Measurements from ENCODE around the gene SSUH2.

The SSUH2 gene

GRCh38 chr3:8618950-8619349 lies 25.6 kb downstream of the SSUH2 start:
- FAIRE-seq (no peak), DNase-seq (ENCODE audit: insufficient read length, low spot score) (no peak)

GRCh38 chr3:8617921-8618320 lies 26.7 kb downstream of the SSUH2 start:
- no peak for FAIRE-seq
- no peak for DNase-seq (ENCODE audit: insufficient read length, low spot score)

- FAIRE-seq (no peak), DNase-seq (ENCODE audit: insufficient read length, low spot score) (no peak)
Measured at GRCh38 chr3:8610951-8611350, 33.6 kb downstream of the SSUH2 start.

- no peak for FAIRE-seq
Measured at GRCh38 chr3:8608791-8609467, 35.7 kb downstream of the SSUH2 start.

GRCh38 chr3:8608041-8608790 lies 36.4 kb downstream of the SSUH2 start:
- DNase-seq (ENCODE audit: insufficient read length, low spot score) (no peak), FAIRE-seq (no peak)

More at GRCh38 chr3:8608791-8609467, 35.7 kb downstream of the SSUH2 start:
- DNase-seq (ENCODE audit: insufficient read length, low spot score), result no peak

GRCh38 chr3:8607234-8608040 lies 37.2 kb downstream of the SSUH2 start:
- DNase-seq (ENCODE audit: insufficient read length, low spot score) (no peak), FAIRE-seq (no peak)

GRCh38 chr3:8606701-8607231 lies 37.8 kb downstream of the SSUH2 start:
- FAIRE-seq (no peak), DNase-seq (ENCODE audit: insufficient read length, low spot score) (no peak)

GRCh38 chr3:8604988-8605387 lies 39.6 kb downstream of the SSUH2 start:
- FAIRE-seq, result no peak
- no peak for DNase-seq (ENCODE audit: insufficient read length, low spot score)

GRCh38 chr3:8604006-8604405 lies 40.6 kb downstream of the SSUH2 start:
- no peak for DNase-seq (ENCODE audit: insufficient read length, low spot score)
- no peak for FAIRE-seq

GRCh38 chr3:8603115-8603710 lies 41.4 kb downstream of the SSUH2 start:
- no peak for DNase-seq (ENCODE audit: insufficient read length, low spot score)
- FAIRE-seq, result no peak

- DNase-seq (ENCODE audit: insufficient read length, low spot score) (no peak), FAIRE-seq (no peak)
Measured at GRCh38 chr3:8600457-8600856, 44.1 kb downstream of the SSUH2 start.

- DNase-seq (ENCODE audit: insufficient read length, low spot score) (no peak), FAIRE-seq (no peak)
Measured at GRCh38 chr3:8599146-8599545, 45.5 kb downstream of the SSUH2 start.

- DNase-seq (ENCODE audit: insufficient read length, low spot score) (no peak), FAIRE-seq (no peak)
Measured at GRCh38 chr3:8597219-8597853, 47.3 kb downstream of the SSUH2 start.

- no peak for DNase-seq (ENCODE audit: insufficient read length, low spot score)
- FAIRE-seq, result no peak
Measured at GRCh38 chr3:8596321-8597218, 48.0 kb downstream of the SSUH2 start.

- DNase-seq (ENCODE audit: insufficient read length, low spot score) (no peak), FAIRE-seq (no peak)
Measured at GRCh38 chr3:8595695-8596115, 48.9 kb downstream of the SSUH2 start.

- no peak for DNase-seq (ENCODE audit: insufficient read length, low spot score)
- FAIRE-seq, result no peak
Measured at GRCh38 chr3:8595252-8595651, 49.3 kb downstream of the SSUH2 start.

GRCh38 chr3:8593021-8593827 lies 51.4 kb downstream of the SSUH2 start:
- DNase-seq (ENCODE audit: insufficient read length, low spot score), result no peak
- FAIRE-seq, result no peak

GRCh38 chr3:8589880-8590556 lies 54.6 kb downstream of the SSUH2 start:
- no peak for FAIRE-seq

More at GRCh38 chr3:8589880-8590556, 54.6 kb downstream of the SSUH2 start:
- DNase-seq (ENCODE audit: insufficient read length, low spot score), result no peak
